Panc1 (cell line): ENCODE data around the gene MDH2. TPM values are rescaled to one million over a fixed set of nuclear protein-coding genes. Genes with fewer than 3 reads are reported as not detected.
"Not testable (repeated sequence)": the region's sequence is repeated elsewhere in the genome, so short reads cannot be mapped to it uniquely, and the experiment has no call there.

Experiments
- ATAC-seq: fragments of 200-7000 bp; cut with Tn5 transposase; 2 replicates; pipeline ENCODE4 v1.9.1; 2020; ENCODE audit warnings: mild to moderate bottlenecking, moderate library complexity
- BruUV-seq: library from RNA; stranded (reverse); fragments of 400-500 nt; replicated peaks from 2 replicates; lab custom pipeline; 2021; lab: Mats Ljungman, UMichigan
- CTCF ChIA-PET: fragments of 300-600 bp; sonication (Branson Sonifier 250); formaldehyde crosslinking; loops from one replicate; lab custom pipeline; 2022; ENCODE audit warnings: antibody characterized with exemption; lab: Charles Lee
- POLR2A ChIA-PET: fragments of 300-600 bp; sonication (Branson Sonifier 250); formaldehyde crosslinking; loops from one replicate; lab custom pipeline; 2022; ENCODE audit warnings: antibody characterized with exemption; lab: Charles Lee
- DNase-seq: peaks from one replicate; pipeline ENCODE4 v3.0.0-alpha.2; 2010; ENCODE audit warnings: low read depth, low spot score
- H3K27ac ChIP-seq: 2 replicates; pipeline ENCODE4 v1.5.1; 2011; ENCODE audit warnings: mild to moderate bottlenecking, low read length, inconsistent platforms
- H3K27me3 ChIP-seq: fragments of 200-500 bp; sonication (Bioruptor generic); 2 replicates; pipeline ENCODE4 v1.6.0; 2014; ENCODE audit warnings: low read length, inconsistent platforms; ENCODE audit not compliant: control insufficient read depth, insufficient read depth
- H3K36me3 ChIP-seq: fragments of 200-500 bp; sonication (Bioruptor generic); 2 replicates; pipeline ENCODE4 v1.5.1; 2014; ENCODE audit warnings: inconsistent platforms, mild to moderate bottlenecking, low read length, moderate library complexity; ENCODE audit not compliant: control insufficient read depth, insufficient read depth
- H3K4me1 ChIP-seq: 2 replicates; pipeline ENCODE4 v1.5.1; 2011; ENCODE audit warnings: inconsistent platforms, mild to moderate bottlenecking, low read length, moderate library complexity; ENCODE audit not compliant: control insufficient read depth, insufficient read depth
- H3K4me3 ChIP-seq, 2 experiments: 2 replicates each; pipeline ENCODE4 v1.5.1; 2011 to 2012; ENCODE audit warnings: low read depth in 2 of 2, low read length in 2 of 2, mild to moderate bottlenecking in 2 of 2, inconsistent platforms in 1 of 2, moderate library complexity in 1 of 2
- H3K9me3 ChIP-seq: fragments of 200-500 bp; sonication (Bioruptor generic); 2 replicates; pipeline ENCODE4 v1.5.1; 2014; ENCODE audit warnings: low read depth, mild to moderate bottlenecking, inconsistent platforms, low read length, moderate library complexity; ENCODE audit not compliant: control insufficient read depth, insufficient read depth
- CTCF ChIP-seq: fragments of 450-650 bp; IDR thresholded peaks from 2 replicates; pipeline ENCODE4 v1.5.1; 2017; ENCODE audit warnings: mild to moderate bottlenecking
- POLR2AphosphoS5 ChIP-seq: IDR thresholded peaks from 2 replicates; pipeline ENCODE4 v1.6.1; 2012; ENCODE audit warnings: mild to moderate bottlenecking, low read depth, low read length, moderate library complexity
- REST ChIP-seq, 2 experiments: IDR thresholded peaks; 2 replicates each; pipeline ENCODE4 v1.6.1; 2011 to 2012; ENCODE audit warnings: low read depth in 2 of 2, control low read depth in 1 of 2, low read length in 1 of 2, mild to moderate bottlenecking in 1 of 2, moderate library complexity in 1 of 2; ENCODE audit not compliant: insufficient read depth in 1 of 2
- SIN3A ChIP-seq: IDR thresholded peaks from 2 replicates; pipeline ENCODE4 v1.6.1; 2012; ENCODE audit warnings: low read depth, mild to moderate bottlenecking, low read length, moderate library complexity, borderline replicate concordance; ENCODE audit not compliant: insufficient read depth
- TCF7L2 ChIP-seq: IDR thresholded peaks from 2 replicates; pipeline ENCODE4 v1.6.1; 2011; ENCODE audit warnings: mild to moderate bottlenecking, low read depth, low read length, inconsistent platforms
- in situ Hi-C: cut with HindIII; loops from 2 replicates; pipeline ENCODE4 v1.10.0; 2016; ENCODE audit warnings: low sequenced_read_pairs, low pct_unique_long_range_greater_than_20kb
- intact Hi-C: fragments of 100-400 bp; cut with micrococcal nuclease; formaldehyde crosslinking; loops from one replicate; pipeline ENCODE4 v1.10.0; 2022; ENCODE audit not compliant: unreplicated experiment
- total RNA-seq: library from RNA; stranded (reverse); gene quantifications from one replicate; pipeline ENCODE4 v1.2.1, GENCODE V29; 2021; ENCODE audit not compliant: unreplicated experiment

MDH2 gene
- total RNA-seq, 1 experiment from 2014 or later: 365 TPM

- H3K36me3 ChIP-seq: no peaks in the 10 kb centered on the region
- H3K4me3 ChIP-seq: peak overlapping the region; percentile 42 to 55
- TF ChIP-seq REST (IDR thresholded peaks at IDR 0.05; ENCODE audit: insufficient read depth in 1 of 2, low read depth in 2 of 2, low read length in 1 of 2) (no peak), POLR2AphosphoS5 (peak; percentile 64), CTCF (no peak), TCF7L2 (no peak), SIN3A (no peak)
- peak; percentile 95 for ATAC-seq
- intact Hi-C loops (no loop called here), in situ Hi-C loops (no loop called here)
- peak overlapping the region; percentile 97 for H3K27ac ChIP-seq
- peaks cover 38% of the 10 kb centered on the region for H3K4me1 ChIP-seq
- no peaks in the 10 kb centered on the region for H3K27me3 ChIP-seq
- ChIA-PET CTCF (interaction anchor here (0.6 kb wide), 1 partner anchor 8 kb away, joined by 3 read pairs; no protein-coding TSS in a partner anchor), POLR2A (no interaction called here)
- BruUV-seq: TSS peak; percentile 96
- H3K9me3 ChIP-seq: no peaks in the 10 kb centered on the region
- DNase-seq: peak; percentile 85
Observed at GRCh38 chr7:76108540-76109233, 60.8 kb downstream of the MDH2 start.

GRCh38 chr7:76113042-76113630 lies 65.2 kb downstream of the MDH2 start:
- CTCF ChIA-PET, H3K4me3 ChIP-seq, intact Hi-C loops, ATAC-seq, H3K9me3 ChIP-seq, DNase-seq, BruUV-seq, H3K27me3 ChIP-seq, H3K36me3 ChIP-seq, in situ Hi-C loops, POLR2A ChIA-PET: not testable (repeated sequence)
- Histone ChIP-seq H3K4me1 (peaks cover 22% of the 10 kb centered on the region), H3K27ac (peak overlapping the region; percentile 54; the same call in 1 of the 2 replicates)

- CTCF ChIA-PET, H3K9me3 ChIP-seq, DNase-seq, intact Hi-C loops, H3K36me3 ChIP-seq, H3K27me3 ChIP-seq, POLR2A ChIA-PET, H3K4me3 ChIP-seq, ATAC-seq, BruUV-seq, in situ Hi-C loops: not testable (repeated sequence)
- H3K27ac ChIP-seq: peak overlapping the region; percentile 13; the same call in 1 of the 2 replicates
- H3K4me1 ChIP-seq: peaks cover 13% of the 10 kb centered on the region
Observed at GRCh38 chr7:76114742-76115141, 66.8 kb downstream of the MDH2 start.

Other genes with a start within 250 kb of the MDH2 start
- gene CCL24, start 234.3 kb upstream of the MDH2 start, total RNA-seq: not detected
- 79.3 TPM for gene RHBDD2, start 169.1 kb upstream of the MDH2 start, total RNA-seq
- 168 TPM for gene POR, start 133.0 kb upstream of the MDH2 start, total RNA-seq
- gene TMEM120A, start 53.5 kb upstream of the MDH2 start, total RNA-seq: 71.0 TPM
- gene STYXL1, start 106 bp upstream of the MDH2 start, total RNA-seq: 57.6 TPM
- 8.5 TPM for gene SRRM3, start 153.8 kb downstream of the MDH2 start, total RNA-seq